A549 (cell line): ENCODE measurements around the gene PRELID3B. TPM values are rescaled to one million over a fixed set of nuclear protein-coding genes. Genes with fewer than 3 reads are reported as not detected.
A peak's percentile ranks its signal among the peaks of the same experiment; 100 is the strongest.

Experiments used
- ATAC-seq, 2 experiments: fragments of 200-7000 bp in 1 of 2; fragments of >200 bp in 1 of 2; cut with Nextera tagmentation in 1 of 2; cut with Tn5 transposase in 1 of 2; 3 replicates each; pipeline versions ENCODE4 v1.8.0 to v1.9.1; 2018 to 2020; ENCODE audit warnings: mild to moderate bottlenecking in 1 of 2, moderate library complexity in 1 of 2
- CTCF ChIA-PET: fragments of 300-600 bp; sonication (Branson Sonifier 250); formaldehyde crosslinking; extraction: SDS; loops from one replicate; lab custom pipeline; 2021; ENCODE audit warnings: antibody characterized with exemption, inconsistent platforms; lab: Yijun Ruan, JAX
- POLR2A ChIA-PET: fragments of 350-600 bp; formaldehyde crosslinking; extraction: SDS; loops from one replicate; lab custom pipeline; 2021; ENCODE audit warnings: antibody characterized with exemption, inconsistent platforms; lab: Yijun Ruan, JAX
- DNase-seq, 2 experiments: peaks; one replicate each; pipeline versions ENCODE4 v3.0.0 to v3.0.0-alpha.2; 2011 to 2016; ENCODE audit warnings: low read depth in 1 of 2, low spot score in 1 of 2
- FAIRE-seq: peaks from 2 replicates; lab custom pipeline; 2011; peaks lifted over from hg19 to GRCh38; lab: Jason Lieb, UNC
- H3K27ac ChIP-seq, 2 experiments: fragments of >200 bp; sonication (Bioruptor Twin); formaldehyde crosslinking; 3 replicates each; pipeline ENCODE4 v1.5.1; 2016 to 2017
- H3K4me1 ChIP-seq: fragments of >200 bp; sonication (Bioruptor Twin); formaldehyde crosslinking; 3 replicates; pipeline ENCODE4 v1.6.1; 2016
- H3K4me2 ChIP-seq: fragments of >200 bp; sonication (Bioruptor Twin); formaldehyde crosslinking; 3 replicates; pipeline ENCODE4 v1.6.1; 2016
- H3K4me3 ChIP-seq: fragments of >200 bp; sonication (Bioruptor Twin); formaldehyde crosslinking; 3 replicates; pipeline ENCODE4 v1.5.1; 2016
- H3K9me3 ChIP-seq: fragments of >200 bp; sonication (Bioruptor Twin); formaldehyde crosslinking; 3 replicates; pipeline ENCODE4 v1.6.1; 2016
- CBX8 ChIP-seq: fragments of 200-600 bp; sonication (generic); IDR thresholded peaks from 2 replicates; pipeline ENCODE4 v1.6.1; 2016
- CHD4 ChIP-seq: fragments of 200-600 bp; sonication (generic); IDR thresholded peaks from 2 replicates; pipeline ENCODE4 v1.6.1; 2016; ENCODE audit warnings: antibody characterized with exemption, mild to moderate bottlenecking, borderline replicate concordance
- EHF ChIP-seq: fragments of 250-450 bp; sonication (Bioruptor Pico); IDR thresholded peaks from 2 replicates; pipeline ENCODE4 v1.5.0; 2020; ENCODE audit warnings: mild to moderate bottlenecking
- ESRRA ChIP-seq: fragments of 150-350 bp; IDR thresholded peaks from 2 replicates; pipeline ENCODE4 v1.6.1; 2014; ENCODE audit warnings: mild to moderate bottlenecking, low read length, borderline replicate concordance
- FOSL2 ChIP-seq, 2 experiments: fragments of 450-650 bp in 1 of 2; fragments of >200 bp in 1 of 2; sonication (Bioruptor Twin) in 1 of 2; formaldehyde crosslinking; IDR thresholded peaks; 2 replicates each; pipeline versions ENCODE4 v1.5.0 to v1.6.1; 2016 to 2020; ENCODE audit warnings: mild to moderate bottlenecking in 1 of 2, moderate library complexity in 1 of 2
- HDAC2 ChIP-seq: fragments of 200-600 bp; sonication (generic); IDR thresholded peaks from 2 replicates; pipeline ENCODE4 v1.6.1; 2016
- HEYL ChIP-seq: fragments of 250-450 bp; sonication (Bioruptor Pico); IDR thresholded peaks from 2 replicates; pipeline ENCODE4 v1.8.0; 2021; ENCODE audit warnings: mild to moderate bottlenecking, moderate library complexity
- HOXB13 ChIP-seq: fragments of 250-450 bp; sonication (Bioruptor Pico); IDR thresholded peaks from 2 replicates; pipeline ENCODE4 v1.5.0; 2020; ENCODE audit warnings: low read depth, mild to moderate bottlenecking, moderate library complexity
- JUN ChIP-seq, 2 experiments: fragments of >200 bp; sonication (Bioruptor Twin); formaldehyde crosslinking; IDR thresholded peaks; 2 replicates in 1 of 2; 3 replicates in 1 of 2; pipeline ENCODE4 v1.6.1; 2016 to 2017
- MAZ ChIP-seq: fragments of 150-350 bp; IDR thresholded peaks from 2 replicates; pipeline ENCODE4 v1.6.1; 2014; ENCODE audit warnings: antibody characterized with exemption, low read depth, low read length, borderline replicate concordance
- MYC ChIP-seq: IDR thresholded peaks from 2 replicates; pipeline ENCODE4 v1.6.1; 2012; ENCODE audit warnings: mild to moderate bottlenecking, inconsistent platforms, low read length, improper control_type of control experiment, borderline replicate concordance
- NFE2L2 ChIP-seq: fragments of 150-350 bp; conservative IDR thresholded peaks from 2 replicates; pipeline ENCODE4 v1.6.1; 2014; ENCODE audit warnings: low read length
- PHF8 ChIP-seq: fragments of 200-600 bp; sonication (generic); IDR thresholded peaks from 2 replicates; pipeline ENCODE4 v1.6.1; 2016; ENCODE audit warnings: low read depth, mild to moderate bottlenecking, antibody characterized with exemption, moderate library complexity, borderline replicate concordance
- RAD21 ChIP-seq, 2 experiments: fragments of >200 bp in 1 of 2; sonication (Bioruptor Twin) in 1 of 2; formaldehyde crosslinking in 1 of 2; IDR thresholded peaks in 1 of 2; conservative IDR thresholded peaks in 1 of 2; 2 replicates in 1 of 2; 3 replicates in 1 of 2; pipeline ENCODE4 v1.6.1; 2012 to 2018; ENCODE audit warnings: inconsistent platforms in 1 of 2
- SMC3 ChIP-seq: fragments of >200 bp; sonication (Bioruptor Twin); formaldehyde crosslinking; IDR thresholded peaks from 3 replicates; pipeline ENCODE4 v1.6.1; 2018; ENCODE audit warnings: inconsistent platforms
- TFCP2L1 ChIP-seq: fragments of 250-450 bp; sonication (Bioruptor Pico); IDR thresholded peaks from 2 replicates; pipeline ENCODE4 v1.5.0; 2021; ENCODE audit warnings: mild to moderate bottlenecking
- TP53 ChIP-seq: fragments of 250-450 bp; sonication (Bioruptor Pico); IDR thresholded peaks from 2 replicates; pipeline ENCODE4 v1.5.0; 2021; ENCODE audit warnings: mild to moderate bottlenecking, moderate library complexity
- ZNF302 ChIP-seq: fragments of 250-450 bp; sonication (Bioruptor Pico); IDR thresholded peaks from 2 replicates; pipeline ENCODE4 v1.9.0; 2021; ENCODE audit warnings: inconsistent platforms, mild to moderate bottlenecking, moderate library complexity
- ZSCAN20 ChIP-seq: fragments of 250-450 bp; sonication (Bioruptor Pico); IDR thresholded peaks from 2 replicates; pipeline ENCODE4 v1.8.0; 2022; ENCODE audit warnings: mild to moderate bottlenecking, moderate library complexity
- WGBS: methylation state at CpG from one replicate; pipeline ENCODE4 v1.1.6; 2017; ENCODE audit errors: missing lambda C conversion rate; 5-methylcytosine and 5-hydroxymethylcytosine counted together
- polyA plus RNA-seq, 4 experiments: library from polyadenylated mRNA; depleted of rRNA in 3 of 4; stranded (reverse); fragments of >200 nt; fragmentation: RNase III in 1 of 4; extraction: RNeasy Plus Mini Kit Qiagen cat#74134 plus additional on column Dnase treatment in 1 of 4; gene quantifications; 2 replicates in 3 of 4; 3 replicates in 1 of 4; pipeline ENCODE4 v1.2.3, GENCODE V29; 2011 to 2017
- TF ChIP-seq, protein P1 (sequence below): fragments of 200-600 bp; sonication (generic); IDR thresholded peaks from 2 replicates; pipeline ENCODE4 v1.6.1; 2016; ENCODE audit warnings: antibody characterized with exemption, mild to moderate bottlenecking, moderate library complexity
- TF ChIP-seq, protein P2 (sequence below): IDR thresholded peaks from 2 replicates; pipeline ENCODE4 v1.6.1; 2012
- TF ChIP-seq, protein P3 (sequence below): IDR thresholded peaks from 2 replicates; pipeline ENCODE4 v1.6.1; 2012

The PRELID3B gene
- polyA plus RNA-seq, 2 of the 4 experiments (the other 2 are of a cell fraction): 85.6 to 143 TPM

DNA sequence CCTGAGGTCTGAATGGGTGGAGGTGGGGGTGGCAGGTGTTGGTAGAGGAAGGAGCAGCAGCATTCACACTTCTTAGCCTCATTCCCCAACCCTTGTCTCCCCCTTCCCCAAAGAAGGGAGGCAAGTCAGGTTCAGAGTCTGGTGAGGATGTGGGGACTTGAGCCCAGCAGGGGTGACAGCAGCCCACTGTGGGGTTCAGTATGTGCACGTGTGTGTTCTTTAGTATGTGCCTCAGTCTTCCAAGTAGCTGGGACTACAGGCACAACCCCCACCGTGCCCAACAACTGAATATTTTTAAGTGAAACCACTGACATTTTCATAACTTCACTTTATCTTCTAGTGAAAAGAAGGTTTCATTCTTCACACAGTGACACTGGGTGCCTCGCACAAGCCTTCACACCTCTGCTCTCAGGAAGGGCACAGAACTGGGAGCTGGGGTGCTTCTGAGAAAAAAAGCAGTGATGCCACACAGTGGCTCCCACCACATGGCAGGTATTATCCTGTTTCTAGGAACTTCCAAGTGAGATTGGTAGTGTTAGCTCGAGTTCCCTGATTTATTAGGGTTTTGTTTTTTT lies 33.4 kb upstream of the PRELID3B start:
- 19% methylated on average over 4 of the region's 4 CpGs for WGBS
- FAIRE-seq: no peak
- no peak for ATAC-seq
- no peaks in the 10 kb centered on the region for H3K9me3 ChIP-seq
- H3K4me2 ChIP-seq: no peak overlapping the region
- CTCF ChIA-PET: interaction anchor here (1.3 to 2.8 kb wide), 4 partner anchors 12 to 379 kb away, joined by 3 to 9 read pairs (median 4); no protein-coding TSS in a partner anchor
- no peak for DNase-seq
- H3K4me3 ChIP-seq: no peak overlapping the region
- POLR2A ChIA-PET: no interaction called here
- H3K27ac ChIP-seq: no peak overlapping the region
- TF ChIP-seq HEYL (CRISPR knock-in tag): no peak
- no peak for TF ChIP-seq FOSL2 (IDR thresholded peaks at IDR 0.05)
- TF ChIP-seq FOSL2 (CRISPR knock-in tag; IDR thresholded peaks at IDR 0.05): no peak
- no peak for TF ChIP-seq TP53
- TF ChIP-seq JUN (IDR thresholded peaks at IDR 0.05): no peak
- no peak for TF ChIP-seq RAD21 (conservative IDR thresholded peaks at IDR 0.05 in 1 of 2, IDR thresholded peaks at IDR 0.05 in 1 of 2)
- TF ChIP-seq EHF: no peak
- H3K4me1 ChIP-seq: peaks cover 6% of the 10 kb centered on the region; the same call in 1 of the 3 replicates

DNA sequence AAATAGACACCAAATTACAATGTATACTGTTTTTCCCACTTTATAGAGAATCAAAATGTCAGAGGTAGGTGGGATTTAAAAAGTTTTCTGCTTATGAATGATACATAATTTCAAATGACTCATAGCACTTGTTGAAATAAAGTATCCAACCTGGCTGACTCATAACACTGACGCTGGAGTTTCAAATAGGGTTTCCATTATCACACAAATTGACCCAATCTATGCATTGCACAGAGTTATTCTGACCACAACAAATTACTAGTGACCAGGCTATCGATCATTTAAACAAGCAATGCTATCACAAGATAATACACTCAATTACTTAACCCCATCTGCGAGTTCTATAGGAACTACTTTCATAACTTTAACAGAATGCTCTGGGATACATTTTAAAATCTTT lies 31.9 kb upstream of the PRELID3B start:
- DNase-seq: no peak
- H3K4me2 ChIP-seq: no peak overlapping the region
- TF ChIP-seq, protein P1, sequence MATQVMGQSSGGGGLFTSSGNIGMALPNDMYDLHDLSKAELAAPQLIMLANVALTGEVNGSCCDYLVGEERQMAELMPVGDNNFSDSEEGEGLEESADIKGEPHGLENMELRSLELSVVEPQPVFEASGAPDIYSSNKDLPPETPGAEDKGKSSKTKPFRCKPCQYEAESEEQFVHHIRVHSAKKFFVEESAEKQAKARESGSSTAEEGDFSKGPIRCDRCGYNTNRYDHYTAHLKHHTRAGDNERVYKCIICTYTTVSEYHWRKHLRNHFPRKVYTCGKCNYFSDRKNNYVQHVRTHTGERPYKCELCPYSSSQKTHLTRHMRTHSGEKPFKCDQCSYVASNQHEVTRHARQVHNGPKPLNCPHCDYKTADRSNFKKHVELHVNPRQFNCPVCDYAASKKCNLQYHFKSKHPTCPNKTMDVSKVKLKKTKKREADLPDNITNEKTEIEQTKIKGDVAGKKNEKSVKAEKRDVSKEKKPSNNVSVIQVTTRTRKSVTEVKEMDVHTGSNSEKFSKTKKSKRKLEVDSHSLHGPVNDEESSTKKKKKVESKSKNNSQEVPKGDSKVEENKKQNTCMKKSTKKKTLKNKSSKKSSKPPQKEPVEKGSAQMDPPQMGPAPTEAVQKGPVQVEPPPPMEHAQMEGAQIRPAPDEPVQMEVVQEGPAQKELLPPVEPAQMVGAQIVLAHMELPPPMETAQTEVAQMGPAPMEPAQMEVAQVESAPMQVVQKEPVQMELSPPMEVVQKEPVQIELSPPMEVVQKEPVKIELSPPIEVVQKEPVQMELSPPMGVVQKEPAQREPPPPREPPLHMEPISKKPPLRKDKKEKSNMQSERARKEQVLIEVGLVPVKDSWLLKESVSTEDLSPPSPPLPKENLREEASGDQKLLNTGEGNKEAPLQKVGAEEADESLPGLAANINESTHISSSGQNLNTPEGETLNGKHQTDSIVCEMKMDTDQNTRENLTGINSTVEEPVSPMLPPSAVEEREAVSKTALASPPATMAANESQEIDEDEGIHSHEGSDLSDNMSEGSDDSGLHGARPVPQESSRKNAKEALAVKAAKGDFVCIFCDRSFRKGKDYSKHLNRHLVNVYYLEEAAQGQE: no peak
- peak; percentile 33; the same call in 1 of the 2 replicates for TF ChIP-seq FOSL2 (IDR thresholded peaks at IDR 0.05)
- TF ChIP-seq FOSL2 (CRISPR knock-in tag; IDR thresholded peaks at IDR 0.05): peak; percentile 68; the same call in 1 of the 2 replicates
- TF ChIP-seq ZSCAN20 (CRISPR knock-in tag): no peak
- no peak for TF ChIP-seq JUN (IDR thresholded peaks at IDR 0.05)
- TF ChIP-seq NFE2L2: no peak
- TF ChIP-seq, all 56 proteins: peak for 1
- H3K27ac ChIP-seq: no peak overlapping the region
- 3% methylated on average over 3 of the region's 3 CpGs for WGBS
- no peak overlapping the region for H3K4me3 ChIP-seq
- peaks cover 6% of the 10 kb centered on the region; the same call in 1 of the 3 replicates for H3K4me1 ChIP-seq
- ATAC-seq: no peak
- CTCF ChIA-PET: interaction anchor here (1.0 to 2.8 kb wide), 2 partner anchors 13 to 381 kb away, joined by 4 to 9 read pairs; no protein-coding TSS in a partner anchor
- POLR2A ChIA-PET: no interaction called here
- no peaks in the 10 kb centered on the region for H3K9me3 ChIP-seq
- FAIRE-seq: no peak

DNA sequence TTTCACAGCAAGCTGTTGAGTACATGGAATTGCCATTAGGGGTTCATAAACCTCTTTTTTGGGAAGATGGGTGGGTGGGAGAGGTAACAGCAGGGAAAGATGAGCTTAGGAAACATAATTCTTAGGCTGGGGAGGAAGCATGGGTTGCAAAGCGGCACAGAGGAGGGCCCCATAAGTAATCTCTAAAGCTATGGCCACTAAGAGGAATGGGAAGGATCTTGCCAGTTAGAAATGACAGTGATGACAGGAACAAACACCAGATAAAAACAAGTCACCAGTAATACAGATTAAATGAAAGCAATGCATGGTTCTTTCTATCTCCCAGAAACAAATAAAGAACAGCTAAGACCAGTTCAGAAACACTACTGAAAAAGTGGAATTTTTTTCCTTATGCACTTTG lies 31.0 kb upstream of the PRELID3B start:
- ChIA-PET POLR2A (no interaction called here), CTCF (interaction anchor here (0.7 to 1.1 kb wide), 4 partner anchors 15 to 382 kb away, joined by 3 to 4 read pairs (median 3); no protein-coding TSS in a partner anchor)
- ATAC-seq (no peak), DNase-seq (no peak), FAIRE-seq (peak; percentile 13)
- no peak overlapping the region for H3K4me2 ChIP-seq
- TF ChIP-seq CHD4 (no peak), EHF (no peak), CBX8 (no peak)
- whole genome bisulfite sequencing: 88% methylated on average over 1 of the region's 1 CpG
- H3K4me1 ChIP-seq: peaks cover 6% of the 10 kb centered on the region; the same call in 1 of the 3 replicates
- no peaks in the 10 kb centered on the region for H3K9me3 ChIP-seq
- H3K4me3 ChIP-seq: no peak overlapping the region
- H3K27ac ChIP-seq: no peak overlapping the region

DNA sequence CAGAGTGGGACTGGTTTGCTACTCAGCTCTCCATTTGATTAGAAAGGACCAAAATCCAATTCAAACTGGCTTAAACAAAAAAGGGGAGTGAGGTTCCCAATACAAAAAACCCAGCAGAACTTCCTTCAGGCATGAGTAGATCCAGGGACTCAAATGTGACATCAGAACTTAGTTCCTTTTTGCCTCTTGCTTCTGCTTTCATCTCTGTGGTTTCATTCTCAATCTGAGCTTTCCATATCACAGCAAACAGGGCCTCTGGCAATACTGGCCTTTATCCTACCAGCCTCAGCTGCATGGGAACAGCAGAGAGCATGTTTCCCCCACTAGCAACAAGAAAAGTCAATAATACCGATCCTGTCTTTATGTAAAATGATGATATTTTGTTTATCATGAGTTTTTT lies 28.6 kb upstream of the PRELID3B start:
- no peak for FAIRE-seq
- H3K4me2 ChIP-seq: no peak overlapping the region
- no peak for ATAC-seq
- no peaks in the 10 kb centered on the region for H3K9me3 ChIP-seq
- TF ChIP-seq ZNF302 (CRISPR knock-in tag) (no peak), PHF8 (no peak), MAZ (no peak), HDAC2 (no peak), ESRRA (no peak), CHD4 (no peak), TFCP2L1 (CRISPR knock-in tag) (no peak), EHF (no peak), MYC (no peak), HOXB13 (CRISPR knock-in tag) (no peak), SMC3 (no peak)
- TF ChIP-seq, protein P2, sequence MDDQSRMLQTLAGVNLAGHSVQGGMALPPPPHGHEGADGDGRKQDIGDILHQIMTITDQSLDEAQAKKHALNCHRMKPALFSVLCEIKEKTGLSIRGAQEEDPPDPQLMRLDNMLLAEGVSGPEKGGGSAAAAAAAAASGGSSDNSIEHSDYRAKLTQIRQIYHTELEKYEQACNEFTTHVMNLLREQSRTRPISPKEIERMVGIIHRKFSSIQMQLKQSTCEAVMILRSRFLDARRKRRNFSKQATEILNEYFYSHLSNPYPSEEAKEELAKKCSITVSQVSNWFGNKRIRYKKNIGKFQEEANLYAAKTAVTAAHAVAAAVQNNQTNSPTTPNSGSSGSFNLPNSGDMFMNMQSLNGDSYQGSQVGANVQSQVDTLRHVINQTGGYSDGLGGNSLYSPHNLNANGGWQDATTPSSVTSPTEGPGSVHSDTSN: no peak
- TF ChIP-seq, protein P3, sequence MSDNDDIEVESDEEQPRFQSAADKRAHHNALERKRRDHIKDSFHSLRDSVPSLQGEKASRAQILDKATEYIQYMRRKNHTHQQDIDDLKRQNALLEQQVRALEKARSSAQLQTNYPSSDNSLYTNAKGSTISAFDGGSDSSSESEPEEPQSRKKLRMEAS: no peak
- ChIA-PET CTCF (interaction anchor here (0.7 to 1.2 kb wide), 4 partner anchors 9 to 448 kb away, joined by 3 to 4 read pairs (median 3); no protein-coding TSS in a partner anchor), POLR2A (no interaction called here)
- H3K27ac ChIP-seq: no peak overlapping the region
- 65% methylated on average over 1 of the region's 1 CpG for WGBS
- peaks cover 6% of the 10 kb centered on the region; the same call in 1 of the 3 replicates for H3K4me1 ChIP-seq
- no peak for DNase-seq
- H3K4me3 ChIP-seq: no peak overlapping the region
